GM12892 (cell line): ENCODE data around the gene CTDNEP1.

Experiments used
- POLR2AphosphoS5 ChIP-seq: IDR thresholded peaks from 2 replicates; pipeline ENCODE4 v1.6.1; 2011; ENCODE audit warnings: low read depth, low read length, control low read depth
- TAF1 ChIP-seq: IDR thresholded peaks from 2 replicates; pipeline ENCODE4 v1.6.1; 2011; ENCODE audit warnings: low read depth, mild to moderate bottlenecking, control low read depth, low read length, borderline replicate concordance

DNA sequence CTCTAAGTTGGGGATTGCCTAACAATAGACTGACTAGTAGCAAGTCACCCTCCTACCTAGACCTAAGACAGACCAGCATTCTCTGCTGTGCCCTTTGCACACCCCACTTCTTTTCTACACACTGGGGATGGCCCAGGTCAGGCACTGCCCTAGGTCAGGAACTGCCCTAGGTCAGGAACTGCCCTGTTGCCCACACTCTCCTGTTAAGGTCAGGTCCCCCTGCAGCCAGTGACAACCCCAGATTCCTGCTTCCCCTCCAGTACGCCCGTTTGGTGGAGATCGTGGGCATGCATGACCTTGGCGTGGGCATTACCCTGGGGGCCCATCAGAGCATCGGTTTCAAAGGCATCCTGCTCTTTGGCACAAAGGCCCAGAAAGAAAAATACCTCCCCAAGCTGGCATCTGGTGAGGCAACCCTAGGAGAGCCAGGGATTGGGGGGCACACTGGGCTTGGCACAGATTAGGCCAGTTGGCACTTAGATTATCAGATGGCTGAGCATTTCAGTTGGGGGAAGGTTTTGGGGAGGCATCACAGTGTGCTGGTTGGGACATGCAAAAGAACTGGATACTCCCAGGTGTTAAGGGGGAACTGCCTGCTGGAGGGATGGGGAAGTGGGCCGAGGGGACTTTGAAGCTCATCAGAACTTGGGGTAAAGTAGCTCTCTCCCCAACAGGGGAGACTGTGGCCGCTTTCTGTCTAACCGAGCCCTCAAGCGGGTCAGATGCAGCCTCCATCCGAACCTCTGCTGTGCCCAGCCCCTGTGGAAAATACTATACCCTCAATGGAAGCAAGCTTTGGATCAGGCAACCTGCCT lies 30.0 kb downstream of the CTDNEP1 start:
- TF ChIP-seq TAF1 (no peak), POLR2AphosphoS5 (no peak)
